Muscle of leg (tissue), 11 donors: Measurements from ENCODE around the gene TIAM2. TPM values are rescaled to one million over a fixed set of nuclear protein-coding genes. Genes with fewer than 3 reads are reported as not detected.
"Not testable (repeated sequence)": the region's sequence is repeated elsewhere in the genome, so short reads cannot be mapped to it uniquely, and the experiment has no call there.

Source experiments
- DNase-seq: peaks from one replicate; pipeline ENCODE4 v3.0.0; 2013
- H3K27ac ChIP-seq: one replicate; pipeline ENCODE4 v1.5.1; 2013; ENCODE audit warnings: mild to moderate bottlenecking, low read length, control low read depth
- H3K27me3 ChIP-seq: one replicate; pipeline ENCODE4 v1.6.1; 2013; ENCODE audit warnings: low read length; ENCODE audit not compliant: control insufficient read depth, insufficient read depth
- H3K36me3 ChIP-seq: one replicate; pipeline ENCODE4 v1.6.1; 2013; ENCODE audit warnings: low read length; ENCODE audit not compliant: control insufficient read depth, insufficient read depth
- H3K4me1 ChIP-seq: one replicate; pipeline ENCODE4 v1.6.1; 2013; ENCODE audit warnings: low read length; ENCODE audit not compliant: control insufficient read depth, insufficient read depth
- H3K4me3 ChIP-seq: one replicate; pipeline ENCODE4 v1.5.1; 2013; ENCODE audit warnings: low read length, control low read depth
- H3K9me3 ChIP-seq: replicated peaks from 2 replicates; pipeline ENCODE4 v1.6.1; 2013; ENCODE audit warnings: low read depth, low read length; ENCODE audit not compliant: control insufficient read depth
- WGBS: methylation state at CpG from one replicate; pipeline ENCODE4 v1.1.5; 2013; ENCODE audit warnings: missing lambda C conversion rate; ENCODE audit not compliant: insufficient coverage; 5-methylcytosine and 5-hydroxymethylcytosine counted together
- polyA plus RNA-seq, 8 donors: library from polyadenylated mRNA; unstranded; fragments of 120-200 nt; gene quantifications; one replicate each; pipeline versions ENCODE4 v1.2.1 to v1.2.3, GENCODE V29; 2013; ENCODE audit warnings: inconsistent platforms in 1 of 8, low replicate concordance in 1 of 8; ENCODE audit not compliant: insufficient read length in 8 of 8, insufficient read depth in 1 of 8
- total RNA-seq: library from RNA; stranded (reverse); fragments of 120-200 nt; gene quantifications from one replicate; pipeline ENCODE4 v1.2.4, GENCODE V29; 2013

Gene TIAM2
- total and polyA plus RNA-seq, 9 donors: 11.3 to 16.7 (median 13.1) TPM

DNA sequence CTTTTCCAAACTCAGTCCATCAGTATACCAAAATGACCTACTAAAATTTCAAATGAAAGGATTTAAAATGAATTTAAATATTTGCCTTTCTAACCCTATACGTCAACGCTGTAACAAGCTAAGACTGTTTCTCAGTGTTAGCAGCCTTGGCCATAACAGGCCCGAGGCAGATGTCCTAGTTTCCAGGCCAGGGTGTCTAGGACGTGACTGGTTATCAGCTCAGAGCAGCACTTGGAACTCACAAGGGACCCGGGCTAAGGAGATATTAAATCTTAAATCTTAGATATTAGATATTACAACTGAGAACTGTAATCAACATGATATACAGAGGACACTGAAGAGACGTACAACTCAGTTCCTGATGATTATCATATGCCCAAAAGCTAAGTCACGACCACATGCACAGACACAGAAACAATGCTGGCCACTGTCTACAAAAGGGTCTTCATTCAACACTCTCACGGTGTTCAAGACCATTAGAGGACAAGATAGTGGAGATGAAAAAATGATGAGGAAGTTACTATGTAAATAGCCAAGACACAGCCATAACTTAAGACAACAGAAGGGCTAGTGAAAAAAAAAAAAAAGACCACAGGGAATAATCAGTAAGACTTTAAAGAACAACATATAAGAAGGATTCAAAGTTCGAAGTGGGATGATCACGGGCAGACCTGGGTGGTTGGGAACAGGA, 268.4 kb downstream of the TIAM2 start, which contains the start of gene CLDN20:
Gene CLDN20, plus strand, starts transcription at position 641 of the 691 bp plus-strand sequence. CDS start 11,707 bp downstream, outside the sequence.
- H3K4me3 ChIP-seq: no peak within 1 kb of the TSS
- no peaks in the 10 kb centered on the region for H3K9me3 ChIP-seq
- H3K36me3 ChIP-seq: peaks cover 18% of the 10 kb centered on the region
- no peaks in the 10 kb centered on the region for H3K27me3 ChIP-seq
- no peaks in the 10 kb centered on the region for H3K4me1 ChIP-seq
- no peak within 1 kb of the TSS for H3K27ac ChIP-seq
- DNase-seq: no peak
- 80% methylated on average over 1 of the region's 10 CpGs for WGBS

DNA sequence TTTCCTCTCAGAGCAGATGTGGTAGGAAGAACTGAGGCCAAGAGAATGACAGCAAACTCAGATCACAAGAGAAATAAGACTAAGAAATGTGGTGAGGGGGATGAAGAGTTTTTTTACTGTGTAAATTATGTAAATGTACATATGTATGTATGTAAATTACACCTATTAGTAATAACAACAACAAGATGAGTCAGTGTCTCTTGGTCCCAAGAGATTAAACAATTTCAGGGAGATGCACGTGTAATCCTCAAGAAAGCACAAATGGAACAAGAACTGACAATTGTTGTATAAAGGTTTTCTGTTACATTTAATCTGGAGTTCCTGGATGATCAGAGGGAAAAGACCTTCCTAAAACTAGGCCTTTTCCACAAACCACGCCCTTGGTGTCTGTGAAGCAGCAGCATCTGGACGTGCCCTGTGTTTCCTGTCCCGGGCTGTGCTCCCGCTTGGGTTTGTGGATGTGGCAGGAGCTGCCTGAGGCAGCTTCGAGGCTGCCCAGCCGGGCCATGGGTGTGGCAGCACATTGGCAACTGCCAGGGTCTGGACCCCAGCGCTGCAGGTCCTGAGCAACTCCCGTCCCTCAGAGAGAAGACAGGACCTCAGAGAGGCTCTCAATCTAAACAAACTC, 269.7 kb downstream of the TIAM2 start:
- Histone ChIP-seq H3K4me1 (no peaks in the 10 kb centered on the region), H3K36me3 (peaks cover 7% of the 10 kb centered on the region), H3K27ac (no peak overlapping the region), H3K4me3 (no peak overlapping the region), H3K27me3 (no peaks in the 10 kb centered on the region), H3K9me3 (no peaks in the 10 kb centered on the region)
- WGBS: 45% methylated on average over 4 of the region's 9 CpGs
- peak; percentile 16 for DNase-seq

DNA sequence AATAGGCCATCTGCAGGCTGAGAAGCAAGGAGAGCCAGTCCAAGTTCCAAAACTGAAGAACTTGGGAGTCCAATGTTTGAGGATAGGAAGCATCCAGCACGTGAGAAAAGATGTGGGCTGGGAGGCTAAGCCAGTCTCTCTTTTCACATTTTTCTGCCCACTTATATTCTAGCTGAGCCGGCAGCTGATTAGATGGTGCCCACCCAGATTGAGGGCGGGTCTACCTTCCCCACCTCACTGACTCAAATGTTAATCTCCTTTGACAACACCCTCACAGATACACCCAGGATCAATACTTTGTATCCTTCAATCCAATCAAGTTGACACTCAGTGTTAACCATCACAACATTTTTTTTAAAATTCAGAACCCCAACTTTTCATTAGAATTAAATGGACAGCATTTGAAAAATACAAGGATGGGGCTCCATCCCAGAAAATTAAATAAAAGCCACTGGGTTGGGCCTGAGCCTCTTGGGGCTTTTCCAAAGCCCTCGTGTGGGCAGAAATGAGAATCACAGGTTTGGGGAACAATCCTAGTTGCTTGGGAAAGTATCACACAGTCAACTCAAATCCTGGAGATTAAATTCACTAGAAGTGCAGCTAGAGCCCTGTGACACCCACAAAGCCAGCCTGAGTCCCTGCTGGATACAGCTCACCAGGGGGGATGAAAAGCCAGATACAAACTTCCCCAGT, 270.9 kb downstream of the TIAM2 start:
- no peaks in the 10 kb centered on the region for H3K4me1 ChIP-seq
- H3K27me3 ChIP-seq: no peaks in the 10 kb centered on the region
- no peak overlapping the region for H3K27ac ChIP-seq
- WGBS: 77% methylated on average over 3 of the region's 4 CpGs
- no peaks in the 10 kb centered on the region for H3K9me3 ChIP-seq
- peaks cover 4% of the 10 kb centered on the region for H3K36me3 ChIP-seq
- no peak for DNase-seq
- no peak overlapping the region for H3K4me3 ChIP-seq

DNA sequence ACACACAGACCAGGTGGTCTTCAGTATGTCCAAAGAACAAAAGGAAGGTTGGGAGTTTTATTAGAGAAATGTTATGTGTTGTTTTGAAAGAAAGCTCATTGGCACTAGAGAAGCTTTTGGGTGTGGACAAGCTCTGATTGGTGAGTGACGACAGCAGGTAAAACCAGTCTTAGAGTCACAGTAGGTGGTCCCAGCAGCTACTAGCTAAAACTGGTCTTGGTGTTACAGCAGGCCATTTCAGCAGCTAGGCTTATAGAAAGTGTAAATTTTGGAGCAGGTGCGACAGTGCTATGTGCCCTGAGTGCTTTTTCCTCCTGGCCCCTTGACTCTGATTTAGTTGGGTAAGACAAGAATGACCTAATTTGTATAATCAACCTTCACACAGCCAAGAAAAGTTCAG, 272.3 kb downstream of the TIAM2 start:
- Histone ChIP-seq H3K9me3 (no peaks in the 10 kb centered on the region), H3K36me3 (peaks cover 4% of the 10 kb centered on the region), H3K27me3 (no peaks in the 10 kb centered on the region), H3K4me3 (no peak overlapping the region), H3K27ac (no peak overlapping the region), H3K4me1 (no peaks in the 10 kb centered on the region)
- 100% methylated on average over 1 of the region's 2 CpGs for WGBS
- DNase-seq: no peak

DNA sequence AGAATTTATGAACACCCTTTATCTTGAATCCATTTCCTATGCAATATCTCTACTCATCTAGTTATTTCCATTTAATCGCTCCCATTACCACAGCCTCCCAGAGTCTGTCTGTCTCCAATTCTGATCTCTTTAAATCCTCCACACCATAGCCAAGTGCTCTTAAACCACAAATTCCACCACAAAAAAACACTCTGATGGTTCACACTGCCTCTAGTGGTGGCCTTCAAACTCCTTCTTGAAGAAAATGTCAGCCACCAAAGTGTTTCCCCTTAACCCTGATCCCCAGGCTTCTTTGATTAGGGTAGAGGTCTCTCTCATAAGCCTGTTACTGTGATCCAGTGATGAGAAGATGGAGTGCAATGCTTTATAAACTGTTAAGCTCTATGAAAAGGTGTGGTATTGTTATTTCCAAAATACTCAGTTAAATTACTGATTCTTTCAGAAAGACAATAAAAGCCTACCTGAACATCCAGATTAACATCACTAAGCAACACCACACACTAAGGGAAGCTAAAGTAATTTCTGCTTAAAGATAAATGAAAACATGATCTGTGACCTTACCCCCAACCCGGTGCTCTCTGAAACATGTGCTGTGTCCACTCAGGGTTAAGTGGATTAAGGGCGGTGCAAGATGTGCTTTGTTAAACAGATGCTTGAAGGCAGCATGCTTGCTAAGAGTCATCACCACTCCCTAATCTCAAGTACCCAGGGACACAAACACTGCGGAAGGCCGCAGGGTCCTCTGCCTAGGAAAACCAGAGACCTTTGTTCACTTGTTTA, 273.2 kb downstream of the TIAM2 start:
- H3K27ac ChIP-seq, H3K4me3 ChIP-seq, H3K4me1 ChIP-seq, H3K9me3 ChIP-seq, DNase-seq, H3K27me3 ChIP-seq, H3K36me3 ChIP-seq: not testable (repeated sequence)
- WGBS: 100% methylated on average over 1 of the region's 5 CpGs

DNA sequence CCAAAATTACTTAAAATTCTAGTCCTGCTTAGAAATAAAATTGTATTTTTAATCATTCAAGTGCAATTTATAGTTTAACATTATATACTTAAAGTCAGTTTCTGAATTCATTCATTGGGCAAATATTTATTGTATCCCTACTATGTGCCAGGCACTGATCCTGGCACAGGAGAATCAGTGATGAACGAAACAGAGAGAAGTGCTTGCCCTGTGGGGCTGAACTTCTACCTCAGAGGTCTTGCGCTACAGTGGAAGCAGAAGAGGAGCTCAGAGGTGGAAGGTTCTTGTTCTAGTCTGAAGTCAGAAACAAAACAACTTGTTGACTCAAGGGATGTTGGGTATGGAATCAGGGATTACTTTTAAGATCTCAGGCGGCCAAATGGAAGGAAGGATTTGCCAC, 274.6 kb downstream of the TIAM2 start:
- H3K36me3 ChIP-seq: peaks cover 4% of the 10 kb centered on the region
- no peak overlapping the region for H3K4me3 ChIP-seq
- H3K27me3 ChIP-seq: no peaks in the 10 kb centered on the region
- H3K4me1 ChIP-seq: no peaks in the 10 kb centered on the region
- no peak overlapping the region for H3K27ac ChIP-seq
- H3K9me3 ChIP-seq: no peaks in the 10 kb centered on the region
- WGBS: 66% methylated on average over 3 of the region's 3 CpGs
- no peak for DNase-seq

DNA sequence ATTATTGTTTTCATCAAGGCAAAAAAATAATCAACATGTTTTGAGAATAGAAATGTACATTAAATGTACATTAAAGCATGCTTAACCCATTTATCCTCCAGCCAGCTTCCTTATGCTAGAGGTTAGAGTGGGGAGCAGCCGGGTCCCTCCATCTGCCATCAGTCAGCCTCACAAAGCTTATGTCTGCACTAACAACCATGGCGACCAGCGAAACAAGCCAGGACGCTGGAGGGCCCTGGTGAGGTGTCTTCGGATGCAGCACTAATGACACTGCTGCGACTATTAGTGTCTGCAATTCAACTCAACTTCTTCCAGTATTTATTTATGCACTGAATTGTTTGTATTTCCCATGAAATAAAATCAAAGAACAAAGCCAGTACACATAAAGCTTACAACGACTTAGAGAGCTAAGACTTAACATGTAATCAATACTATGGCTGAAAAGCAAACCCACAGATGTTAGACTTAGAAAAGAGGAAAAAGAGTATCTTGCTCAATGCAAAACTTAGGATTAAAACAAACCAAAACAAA, 275.5 kb downstream of the TIAM2 start:
- H3K4me3 ChIP-seq: no peak overlapping the region
- H3K4me1 ChIP-seq: no peaks in the 10 kb centered on the region
- H3K36me3 ChIP-seq: peaks cover 4% of the 10 kb centered on the region
- H3K9me3 ChIP-seq: no peaks in the 10 kb centered on the region
- no CpG with 5 or more reads among the region's 7 CpGs for WGBS
- no peak for DNase-seq
- H3K27me3 ChIP-seq: no peaks in the 10 kb centered on the region
- no peak overlapping the region for H3K27ac ChIP-seq

DNA sequence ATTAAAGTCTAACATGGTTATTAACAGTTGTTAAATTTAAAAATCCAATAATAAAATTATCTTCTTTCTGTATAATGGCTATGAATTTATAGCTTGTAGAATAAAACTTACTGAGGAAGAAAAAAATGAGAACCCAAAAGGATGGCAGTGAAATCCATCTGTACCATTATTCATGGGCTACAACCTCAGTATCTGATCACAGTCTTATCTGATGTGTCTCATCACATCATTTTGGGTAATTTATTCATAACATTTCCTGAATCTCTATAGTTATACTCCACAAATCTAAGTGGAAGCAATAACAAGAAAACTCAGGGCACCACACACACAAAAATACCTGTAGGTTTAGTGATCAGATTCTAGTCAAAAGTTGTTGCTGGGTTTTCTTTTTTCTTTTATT, 276.0 kb downstream of the TIAM2 start:
- H3K36me3 ChIP-seq: peaks cover 4% of the 10 kb centered on the region
- no peak overlapping the region for H3K27ac ChIP-seq
- DNase-seq: no peak
- H3K27me3 ChIP-seq: no peaks in the 10 kb centered on the region
- no peaks in the 10 kb centered on the region for H3K4me1 ChIP-seq
- H3K4me3 ChIP-seq: no peak overlapping the region
- no peaks in the 10 kb centered on the region for H3K9me3 ChIP-seq

DNA sequence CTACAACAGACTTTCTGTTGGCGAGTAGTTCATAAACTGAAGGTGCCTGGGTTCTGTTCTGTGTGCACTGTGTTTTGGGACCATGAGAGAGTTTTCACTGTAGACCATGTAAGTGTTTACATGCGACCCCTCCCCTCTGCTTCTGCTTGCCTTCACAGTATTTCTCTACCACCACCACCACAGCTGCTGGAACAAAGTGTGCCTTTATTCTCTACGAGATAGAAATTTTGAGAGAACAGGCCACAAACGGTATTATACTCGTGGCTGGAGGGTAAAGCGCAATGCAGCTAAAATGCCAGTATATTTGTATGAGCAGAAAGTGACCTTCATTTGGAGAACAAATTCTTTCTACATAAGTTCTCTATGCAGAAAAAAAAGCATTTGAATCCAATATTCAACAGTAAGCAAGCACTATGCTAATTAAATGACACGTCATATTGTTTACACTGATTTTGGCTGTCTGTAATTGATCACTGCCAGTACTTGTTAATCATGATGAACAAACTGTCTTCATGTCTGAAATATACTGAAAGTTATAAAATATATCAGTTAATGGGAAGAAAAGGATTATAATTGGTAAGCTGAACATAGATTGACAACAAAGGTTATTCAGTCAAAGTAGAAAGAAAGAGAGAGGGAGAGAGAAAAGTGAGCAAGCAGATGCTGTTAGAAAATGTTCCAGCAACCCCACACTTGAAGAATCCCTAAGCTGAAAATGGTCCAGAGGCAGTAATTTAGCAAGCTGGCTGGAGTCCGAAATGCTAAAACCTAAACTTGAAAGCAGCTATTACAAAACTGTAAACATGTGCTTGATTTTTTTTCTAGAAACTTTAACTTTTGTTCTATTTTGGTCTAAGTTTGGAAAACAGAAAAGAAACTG, 277.5 kb downstream of the TIAM2 start:
- no peak overlapping the region for H3K27ac ChIP-seq
- no peaks in the 10 kb centered on the region for H3K9me3 ChIP-seq
- DNase-seq: peak; percentile 84
- no CpG with 5 or more reads among the region's 8 CpGs for WGBS
- peaks cover 4% of the 10 kb centered on the region for H3K36me3 ChIP-seq
- H3K4me1 ChIP-seq: no peaks in the 10 kb centered on the region
- no peaks in the 10 kb centered on the region for H3K27me3 ChIP-seq
- H3K4me3 ChIP-seq: no peak overlapping the region
